GM21619 (cell line): ENCODE results near the gene LAMA1.

Experiments used
- ATAC-seq: cut with Tn5 transposase; IDR thresholded peaks from one replicate; pipeline ENCODE4 v1.9.1; 2021; ENCODE audit not compliant: unreplicated experiment

The LAMA1 gene

DNA sequence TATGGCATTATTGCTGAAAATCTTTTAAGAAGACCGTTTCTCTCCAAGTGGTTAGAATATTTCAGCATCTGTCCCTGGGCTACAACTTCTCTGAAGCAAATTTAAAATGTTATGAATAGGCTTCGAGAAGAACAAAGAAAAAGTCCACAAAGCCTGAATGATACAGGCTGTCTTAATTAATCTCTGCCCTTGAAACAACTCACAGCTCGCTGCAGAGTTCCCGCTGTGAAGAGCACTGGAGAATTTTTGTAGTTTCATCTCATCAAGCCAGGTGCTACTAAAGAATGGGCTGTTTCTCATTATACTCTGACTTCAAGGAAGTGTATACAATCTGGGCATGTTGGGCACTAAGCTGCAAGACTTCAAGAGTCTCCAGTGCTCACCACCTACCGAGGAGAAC lies 67.6 kb downstream of the LAMA1 start:
- no peak for ATAC-seq

DNA sequence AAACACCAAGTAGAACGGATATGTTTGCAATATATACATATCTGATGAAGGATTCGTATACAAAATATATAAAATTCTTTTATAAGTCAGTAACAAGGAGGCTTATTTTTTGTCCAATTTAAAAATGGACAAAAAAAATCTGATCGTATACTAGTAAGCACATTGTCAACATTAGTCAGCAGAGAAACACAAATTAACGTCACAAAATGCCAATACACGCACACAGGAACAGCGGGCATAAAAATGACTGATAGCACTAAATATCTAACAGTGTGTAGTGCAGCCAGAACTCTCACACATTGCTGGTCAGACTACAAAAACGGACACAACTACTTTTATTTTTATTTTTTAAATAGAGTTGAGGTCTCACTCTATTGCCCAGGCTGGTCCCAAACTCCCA lies 69.5 kb downstream of the LAMA1 start:
- no peak for ATAC-seq

DNA sequence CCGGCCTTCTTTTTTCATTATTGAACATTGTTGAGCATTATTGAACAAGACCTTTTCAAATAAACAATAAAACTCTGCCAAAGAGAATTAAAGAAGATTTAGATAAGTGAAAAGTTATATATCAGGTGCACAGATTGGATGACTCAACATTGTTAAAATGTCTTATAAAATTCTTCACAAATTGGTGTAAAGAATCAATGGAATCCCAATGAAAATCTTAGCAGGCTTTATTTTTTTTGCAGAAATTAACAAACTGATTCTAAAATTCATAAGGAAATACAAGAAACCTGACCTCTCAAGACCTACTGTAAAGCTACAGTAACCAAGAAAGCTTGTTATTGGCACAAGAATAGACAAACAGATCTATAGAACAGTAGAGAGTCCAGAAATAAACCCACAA lies 70.3 kb downstream of the LAMA1 start:
- no peak for ATAC-seq

DNA sequence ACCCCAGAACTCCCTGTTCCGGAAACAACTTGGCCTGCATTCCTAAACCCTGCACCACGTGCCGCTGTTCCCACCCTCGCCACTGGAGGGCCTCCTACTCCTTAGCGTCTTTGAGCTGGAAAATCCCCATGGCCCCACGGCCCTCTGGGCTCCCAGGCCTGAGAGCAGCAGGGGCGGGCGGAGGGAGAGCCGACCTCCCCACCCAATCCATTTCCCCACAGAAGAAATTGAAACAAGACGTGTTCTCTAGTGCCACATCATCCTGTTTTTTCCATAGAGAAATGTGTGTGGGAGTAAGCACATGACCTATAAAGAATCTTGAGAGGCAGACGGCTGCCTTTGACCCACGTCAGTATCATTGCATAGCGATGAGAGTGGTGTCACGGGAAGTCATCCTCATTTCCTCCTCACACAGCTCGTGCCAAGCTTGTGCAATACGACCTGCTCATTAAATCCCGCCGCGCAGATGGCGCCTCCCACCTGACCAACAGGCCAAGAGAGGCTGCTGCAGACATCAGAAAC lies 79.2 kb downstream of the LAMA1 start:
- ATAC-seq = no peak

DNA sequence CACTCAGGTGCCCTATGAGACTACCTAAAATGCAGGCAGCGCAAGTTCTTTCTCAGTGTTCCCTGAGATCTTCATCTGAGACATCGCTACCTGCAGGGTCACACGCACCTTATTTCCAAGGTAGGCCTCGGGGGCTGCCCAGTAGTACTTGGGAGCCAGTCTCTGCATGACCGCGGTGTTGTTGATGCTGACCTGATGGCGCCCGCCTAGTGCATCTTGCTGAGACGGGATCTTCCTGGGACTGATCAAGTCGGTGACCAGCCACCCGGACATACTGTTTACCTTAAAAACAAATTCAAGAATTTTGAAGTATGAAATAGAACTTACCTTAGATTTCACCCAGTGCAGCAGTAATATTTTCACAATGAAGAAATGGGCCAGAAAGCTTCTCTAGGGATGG lies 80.1 kb downstream of the LAMA1 start:
- ATAC-seq = no peak

DNA sequence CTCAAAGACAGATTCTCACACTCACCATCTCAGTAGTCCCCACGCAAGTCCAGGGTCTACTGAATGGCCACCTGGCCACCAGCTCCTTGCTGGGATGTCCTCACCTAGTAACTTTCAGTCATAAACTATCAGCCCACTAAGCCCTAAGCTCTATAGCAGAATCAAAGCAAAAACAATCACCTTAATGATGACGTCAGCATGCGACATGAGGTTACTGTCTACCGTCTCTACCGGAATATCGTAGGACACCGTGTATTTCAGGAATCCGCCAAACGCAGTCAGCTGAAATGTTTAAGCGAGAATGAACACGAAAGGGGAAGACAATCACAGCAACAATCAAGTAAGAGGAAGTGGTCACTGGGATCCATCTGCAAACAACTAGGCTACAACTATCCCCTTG lies 81.8 kb downstream of the LAMA1 start:
- ATAC-seq = no peak

DNA sequence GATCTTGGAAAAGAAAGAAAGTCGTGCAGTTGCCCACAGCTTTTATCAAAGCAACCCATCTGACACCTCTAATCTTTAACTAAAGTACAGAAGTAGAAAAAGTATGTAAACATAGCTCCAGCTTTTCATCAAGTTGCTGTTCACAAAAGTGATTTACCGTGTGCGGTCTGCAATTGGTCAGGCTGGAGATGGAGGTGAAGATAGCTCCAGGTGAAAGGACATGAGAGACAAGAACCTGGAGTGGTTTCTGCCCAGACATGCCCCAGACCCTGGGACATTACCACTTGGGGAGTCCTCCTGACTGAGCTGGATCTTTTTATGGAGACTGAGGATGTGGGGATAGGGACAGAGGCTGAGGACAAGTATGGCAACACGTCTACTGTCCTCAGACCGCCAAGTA lies 82.7 kb downstream of the LAMA1 start:
- no peak for ATAC-seq

DNA sequence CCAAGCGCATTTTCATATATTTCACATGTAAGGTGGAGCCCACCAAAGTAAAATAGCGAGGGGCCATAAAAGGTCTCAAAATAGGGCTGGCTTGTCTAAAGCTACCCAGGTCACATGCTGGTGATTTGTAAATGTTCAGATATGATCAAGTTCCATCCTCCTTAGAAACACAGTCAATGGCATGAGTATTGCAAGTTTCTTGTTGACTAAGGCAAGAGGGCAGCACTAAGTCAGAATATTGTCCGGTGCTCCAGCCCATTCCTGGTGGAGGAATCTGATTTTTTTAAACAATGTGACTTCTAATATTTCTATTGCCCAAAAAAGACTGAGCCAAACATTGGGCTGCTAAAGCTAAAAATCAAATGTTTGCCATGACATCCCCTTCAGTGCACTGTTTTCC lies 85.1 kb downstream of the LAMA1 start:
- ATAC-seq = no peak

DNA sequence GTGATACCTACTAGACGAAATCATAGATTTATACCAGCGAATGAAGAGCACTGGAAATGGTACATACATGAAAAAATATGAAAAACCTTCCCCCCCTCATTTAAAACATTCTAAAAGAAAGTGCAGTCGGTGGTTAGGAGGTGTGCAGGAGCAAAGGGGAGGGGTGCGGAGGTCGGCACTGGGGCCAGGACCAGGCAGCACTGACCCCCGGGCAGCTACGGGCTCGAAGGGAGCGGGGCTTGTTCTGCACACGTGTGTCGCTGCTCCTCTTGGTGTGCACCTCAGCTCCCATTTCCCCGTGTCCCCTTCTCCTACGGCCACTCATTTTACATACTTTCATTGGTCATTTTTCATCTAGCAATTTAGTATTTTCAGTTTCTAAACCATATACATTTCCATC lies 89.0 kb downstream of the LAMA1 start:
- ATAC-seq = no peak

DNA sequence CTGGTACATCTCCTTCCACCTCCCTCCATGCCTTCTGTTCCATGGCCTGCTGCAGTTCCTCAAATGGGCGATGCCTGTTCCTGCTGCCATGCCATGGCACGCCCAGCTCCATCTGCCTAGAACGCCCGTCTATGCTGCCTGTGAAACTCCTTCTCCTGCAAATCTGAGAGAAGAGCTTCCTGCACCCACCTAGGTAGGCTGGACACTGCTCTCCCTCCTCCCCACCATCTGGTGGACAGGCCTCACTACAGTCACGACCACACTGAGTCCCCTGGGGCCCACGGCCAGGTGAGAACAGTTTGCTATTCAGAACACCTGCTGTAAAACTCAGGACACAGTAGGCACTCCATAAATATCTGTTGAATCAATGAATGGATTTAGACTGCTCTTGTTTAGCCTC lies 92.4 kb downstream of the LAMA1 start:
- no peak for ATAC-seq

DNA sequence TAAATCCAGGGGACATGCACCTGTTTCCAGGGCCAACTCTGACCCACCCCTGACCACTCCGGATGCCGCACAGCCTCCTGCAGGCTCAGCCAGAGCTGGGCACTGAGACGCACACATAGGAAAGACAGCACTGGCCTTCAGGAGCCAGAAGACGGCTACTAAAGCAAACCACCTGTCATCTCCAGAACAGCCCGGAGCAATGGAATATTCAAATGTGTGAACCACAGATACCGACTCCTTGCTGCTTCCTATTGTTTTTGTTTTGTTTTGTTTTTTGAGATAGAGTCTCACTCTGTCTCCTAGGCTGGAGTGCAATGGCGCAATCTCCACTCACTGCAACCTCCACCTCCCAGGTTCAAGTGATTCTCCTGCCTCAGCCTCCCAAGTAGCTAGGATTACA lies 94.0 kb downstream of the LAMA1 start:
- no peak for ATAC-seq

DNA sequence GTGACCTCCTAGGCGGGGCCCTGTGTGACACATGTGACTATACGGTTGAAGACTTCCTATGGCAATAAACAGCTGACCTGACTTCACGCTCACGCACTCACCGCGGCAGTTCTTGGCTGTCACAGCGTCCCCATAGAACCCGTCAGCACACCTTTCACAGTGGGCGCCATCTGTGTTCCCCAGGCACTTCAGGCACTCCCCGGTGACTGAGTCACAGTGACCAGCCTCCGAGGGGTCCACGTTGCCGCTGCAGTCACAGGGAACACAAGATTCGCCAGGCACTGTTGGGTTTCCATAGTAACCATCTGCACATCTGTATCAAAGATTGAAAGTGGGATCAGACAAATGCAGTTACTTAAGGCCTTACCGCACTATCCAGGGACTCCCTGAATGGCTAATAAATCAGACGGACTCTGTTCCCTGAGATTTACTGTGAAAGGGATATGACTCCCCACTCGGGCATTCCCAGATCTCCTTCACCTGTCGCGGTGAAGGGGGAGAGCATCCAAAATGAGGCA lies 94.5 kb downstream of the LAMA1 start:
- no peak for ATAC-seq

DNA sequence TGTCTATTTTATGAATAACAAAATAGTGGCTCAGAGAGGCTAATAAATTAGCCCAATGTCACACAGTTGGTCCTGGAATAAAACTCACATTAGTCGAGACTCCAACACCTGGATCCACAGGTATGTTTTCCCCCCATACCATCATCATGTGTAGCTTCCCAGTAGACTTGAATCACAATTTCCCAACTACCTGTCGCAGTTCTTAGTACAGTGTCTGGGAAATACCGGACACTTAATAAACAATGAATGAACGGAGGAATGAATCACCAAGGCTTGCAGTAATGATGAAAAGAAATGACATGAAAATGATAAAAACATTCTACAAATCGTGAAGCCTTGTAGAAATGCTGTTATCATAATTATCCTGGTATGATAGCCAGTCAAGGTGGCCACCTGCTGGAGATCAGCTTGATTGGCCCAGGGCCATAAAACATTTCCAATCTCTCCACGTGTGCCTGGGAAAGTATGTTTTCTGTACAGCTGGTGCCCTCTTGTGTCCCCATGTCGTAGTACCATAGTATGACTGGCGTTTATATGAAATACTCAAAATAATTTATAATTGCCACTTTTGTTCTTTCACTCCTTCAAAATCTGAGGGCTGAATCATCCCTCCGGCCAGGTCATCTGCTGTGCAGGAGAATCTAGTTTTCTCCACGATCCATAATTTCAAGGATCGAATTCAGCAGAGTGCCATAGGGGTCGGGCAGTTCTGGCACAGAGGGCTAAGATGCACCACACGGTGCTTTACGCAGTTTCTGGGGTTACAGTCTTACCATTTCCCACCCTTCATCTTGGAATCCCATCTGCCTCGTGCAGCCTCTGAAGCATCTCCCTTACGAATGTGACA lies 95.4 kb downstream of the LAMA1 start:
- no peak for ATAC-seq

DNA sequence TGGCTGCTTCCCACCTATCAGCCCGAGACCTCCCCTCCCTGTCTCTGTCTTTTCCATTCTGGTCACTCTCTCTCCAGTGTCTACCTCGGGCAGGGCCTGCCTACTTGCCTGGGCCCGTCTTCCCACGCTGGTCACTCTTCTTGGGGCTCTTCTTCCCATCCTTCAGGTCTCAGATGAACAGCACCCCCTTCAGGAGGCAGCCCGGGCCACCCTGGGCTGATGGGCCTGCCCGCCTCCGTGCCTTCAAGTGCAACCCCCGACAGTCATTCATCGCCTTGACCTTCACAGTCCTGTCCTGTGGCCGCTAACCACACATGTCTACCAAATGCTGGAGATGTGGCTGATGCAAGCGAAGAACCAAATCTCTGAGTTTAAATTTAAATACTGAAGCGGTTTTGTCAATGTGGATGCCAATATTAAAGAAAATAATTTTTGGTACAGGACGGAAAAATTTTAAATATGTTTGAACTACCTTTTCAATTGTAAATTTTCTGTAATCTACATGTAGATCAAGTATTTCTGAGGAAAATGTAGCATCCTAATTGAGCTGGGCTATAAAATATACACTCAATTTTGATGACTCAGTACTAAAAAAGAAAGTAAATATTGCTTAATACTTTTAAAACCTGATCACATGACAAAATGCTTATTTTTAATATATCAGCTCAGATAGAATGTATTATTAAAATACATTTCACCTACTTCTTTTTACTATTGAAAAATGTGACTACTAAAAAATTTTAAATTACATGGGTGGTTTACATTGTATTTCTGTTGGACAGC lies 96.4 kb downstream of the LAMA1 start:
- ATAC-seq = no peak

DNA sequence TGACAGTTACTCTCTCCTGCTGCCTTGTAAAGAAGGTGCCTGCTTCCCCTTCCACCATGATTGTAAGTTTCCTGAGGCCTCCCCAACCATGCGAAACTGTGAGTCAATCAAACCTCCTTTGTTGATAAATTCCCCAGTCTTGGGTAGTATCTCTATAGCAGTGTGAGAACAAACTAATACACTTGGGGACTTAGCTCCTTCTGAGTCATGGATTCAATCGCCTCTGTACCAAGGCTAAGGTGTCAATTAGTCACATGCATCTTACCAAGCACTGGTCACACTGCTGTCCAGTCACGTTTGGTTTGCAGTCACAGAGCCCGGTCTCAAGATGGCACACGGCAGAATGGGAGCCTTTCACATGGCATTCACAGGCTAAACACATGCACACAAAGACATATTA lies 100.6 kb downstream of the LAMA1 start:
- ATAC-seq = no peak

DNA sequence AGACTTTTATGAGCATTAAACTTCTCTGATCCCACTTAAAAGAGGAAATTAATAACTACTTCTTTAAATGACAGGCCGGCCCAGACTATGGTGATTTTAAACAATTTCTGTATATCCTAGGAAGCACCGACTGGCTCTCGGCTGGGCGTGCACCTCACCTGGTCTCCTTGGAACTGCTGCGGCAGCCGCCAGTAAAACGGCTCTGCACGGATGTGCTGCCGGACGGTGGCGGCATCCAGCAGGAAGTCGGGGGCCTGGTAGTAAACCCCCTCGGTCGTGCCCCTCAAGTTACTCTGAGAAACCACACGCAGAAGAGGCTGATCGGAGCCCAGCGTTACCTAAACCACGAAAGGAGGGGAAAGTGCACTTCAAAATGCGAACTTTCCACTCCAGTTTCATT lies 106.5 kb downstream of the LAMA1 start:
- no peak for ATAC-seq

DNA sequence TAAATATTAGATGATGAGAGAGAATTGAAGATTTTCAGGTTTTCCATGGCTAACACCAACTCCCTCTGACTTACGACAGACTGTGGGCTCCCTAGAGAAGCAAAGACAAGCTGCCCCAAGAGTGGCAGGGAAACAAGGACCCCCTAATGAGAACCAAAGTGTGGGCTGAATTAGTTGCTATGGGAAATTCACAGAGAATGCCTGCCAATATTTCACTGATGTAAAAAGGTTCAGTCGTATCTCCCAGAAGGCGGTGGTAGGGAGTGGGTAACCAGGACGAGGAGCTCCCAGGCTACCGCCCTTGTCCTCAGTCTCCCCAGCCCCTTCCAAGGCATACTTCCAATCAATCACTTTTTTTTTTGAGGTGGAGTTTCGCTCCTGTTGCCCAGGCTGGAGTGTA lies 113.6 kb downstream of the LAMA1 start:
- ATAC-seq = no peak

DNA sequence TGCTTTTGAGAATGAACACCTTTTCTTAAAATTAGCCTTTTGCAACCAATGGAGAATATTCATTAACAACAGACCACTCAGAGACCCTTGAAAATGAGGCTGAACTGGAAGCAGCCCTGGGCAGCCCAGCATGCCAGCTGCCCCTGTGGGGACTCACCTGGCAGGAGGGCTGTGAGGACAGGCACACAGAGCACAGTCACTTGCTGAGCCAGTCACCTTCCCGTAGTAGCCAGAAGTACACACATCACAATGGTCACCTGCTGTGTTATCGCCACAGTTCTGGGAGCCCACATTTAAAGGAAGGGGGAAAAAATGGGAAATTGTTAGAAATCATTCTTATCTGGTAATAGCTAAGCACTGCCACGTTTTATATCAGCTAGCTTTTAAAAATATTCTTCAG lies 115.5 kb downstream of the LAMA1 start:
- no peak for ATAC-seq

DNA sequence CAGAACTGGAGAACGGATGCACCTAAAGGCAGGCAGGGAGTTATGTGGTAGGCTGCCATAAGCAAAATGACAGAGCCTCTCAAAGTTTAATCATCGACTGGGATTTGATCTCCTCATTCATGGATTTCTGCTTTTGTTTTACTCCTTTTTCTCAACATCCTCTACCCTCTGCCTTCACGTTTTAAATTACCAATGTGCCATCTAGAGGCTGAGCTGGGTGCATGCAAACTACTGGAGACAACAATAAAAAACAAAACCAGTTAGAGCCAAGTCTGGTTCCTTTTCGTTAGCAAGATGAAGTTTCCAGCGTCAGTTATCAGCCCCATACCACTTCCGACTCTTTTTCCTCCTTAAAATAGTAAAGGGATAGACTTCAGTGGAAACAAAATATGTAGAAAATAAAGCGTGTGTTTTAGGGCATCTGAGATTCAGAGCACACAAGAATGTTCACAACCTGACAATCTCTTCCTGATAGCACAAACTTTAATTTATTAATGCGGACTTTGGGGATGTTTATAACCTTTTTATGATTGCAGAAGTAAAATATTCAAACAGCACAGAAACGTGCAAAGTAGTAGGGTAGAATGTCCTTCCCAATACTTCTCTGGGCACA lies 117.0 kb downstream of the LAMA1 start:
- no peak for ATAC-seq

DNA sequence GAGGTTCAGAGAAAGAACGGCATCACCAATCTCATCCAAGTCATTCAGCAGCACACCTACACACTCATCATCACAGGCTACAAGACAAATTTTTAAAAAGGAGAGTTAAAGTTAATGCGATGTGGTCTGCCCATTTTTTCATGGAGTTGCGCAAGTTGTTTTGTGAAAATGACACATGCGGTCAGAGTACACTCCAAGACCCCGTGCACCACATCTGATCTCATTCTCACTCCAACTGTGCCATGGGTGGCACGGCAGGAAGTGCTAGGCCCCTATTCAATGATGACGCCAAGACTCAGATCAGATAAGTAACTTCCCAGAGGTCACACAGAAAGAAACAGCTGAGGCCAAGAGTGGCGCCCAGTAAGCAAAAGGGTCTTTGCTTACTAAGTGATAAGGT lies 119.8 kb downstream of the LAMA1 start:
- ATAC-seq = no peak

DNA sequence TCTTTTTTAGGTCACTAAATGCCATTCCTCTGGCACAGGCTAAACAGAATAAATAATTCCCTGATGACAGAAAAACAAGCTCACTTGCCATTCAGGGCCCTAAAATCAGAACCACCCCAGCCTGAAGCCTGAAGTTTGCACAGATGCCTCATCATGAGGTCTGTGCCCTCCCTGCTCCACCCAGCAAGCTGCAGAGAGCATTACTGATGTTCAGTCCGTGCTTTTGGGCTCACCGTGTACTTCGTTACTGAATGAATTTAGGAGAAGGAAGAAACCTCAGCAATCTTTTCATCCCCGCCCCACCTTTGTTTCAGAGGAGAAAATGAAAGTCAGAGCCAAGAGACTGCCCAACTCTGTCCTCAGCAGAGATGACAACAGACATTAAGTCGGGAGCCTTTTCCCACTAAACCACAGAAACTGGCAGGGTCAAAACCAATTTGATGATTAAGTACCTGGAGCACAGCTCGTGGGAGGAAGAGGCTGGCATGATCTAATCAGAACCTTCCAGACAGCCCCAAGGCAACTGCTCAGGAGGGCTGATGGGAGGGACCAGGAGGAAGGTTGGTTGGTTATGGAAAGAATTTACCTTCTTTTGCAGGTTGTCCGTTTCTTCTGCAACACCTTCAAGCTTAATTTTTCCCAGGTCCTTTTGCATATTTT lies 122.7 kb downstream of the LAMA1 start:
- no peak for ATAC-seq
